ENCODE results near the gene BUB1. TPM values are rescaled to one million over a fixed set of nuclear protein-coding genes. Genes with fewer than 3 reads are reported as not detected.

Gene BUB1
- total RNA-seq, 2 donors from 2014 or later: not detected

GRCh38 chr2:110724820-110725219 lies 47.0 kb upstream of the BUB1 start:
- Histone ChIP-seq H3K4me1 (no peaks in the 10 kb centered on the region), H3K36me3 (replicated peaks in 1 of 2; ENCODE audit: insufficient read depth in 1 of 2, low read depth in 2 of 2) (no peaks in the 10 kb centered on the region), H3K9me3 (no peaks in the 10 kb centered on the region), H3K4me3 (no peak overlapping the region), H3K27ac (no peak overlapping the region), H3K27me3 (no peaks in the 10 kb centered on the region)
- 60 to 69% methylated on average over 2 of the region's 2 CpGs for WGBS, 2 donors
- TF ChIP-seq POLR2A (IDR thresholded peaks at IDR 0.05) (no peak), CTCF (IDR thresholded peaks at IDR 0.05) (no peak)
- DNase-seq (no peak), ATAC-seq (no peak)
- intact Hi-C loops (cut with DNase I): no loop called here

GRCh38 chr2:110720547-110720946 lies 42.7 kb upstream of the BUB1 start:
- Histone ChIP-seq H3K27ac (no peak overlapping the region), H3K36me3 (replicated peaks in 1 of 2; ENCODE audit: insufficient read depth in 1 of 2, low read depth in 2 of 2) (no peaks in the 10 kb centered on the region), H3K27me3 (no peaks in the 10 kb centered on the region), H3K4me1 (no peaks in the 10 kb centered on the region), H3K9me3 (no peaks in the 10 kb centered on the region), H3K4me3 (no peak overlapping the region)
- DNase-seq: no peak
- no peak for TF ChIP-seq CTCF (IDR thresholded peaks at IDR 0.05)
- no peak for TF ChIP-seq POLR2A (IDR thresholded peaks at IDR 0.05)
- intact Hi-C loops (cut with DNase I): no loop called here
- ATAC-seq: no peak
- 35 to 37% methylated on average over 5 of the region's 5 CpGs for WGBS, 2 donors

GRCh38 chr2:110718990-110719389 lies 41.1 kb upstream of the BUB1 start:
- TF ChIP-seq POLR2A (IDR thresholded peaks at IDR 0.05): no peak
- no peak for TF ChIP-seq CTCF (IDR thresholded peaks at IDR 0.05)
- Histone ChIP-seq H3K36me3 (replicated peaks in 1 of 2; ENCODE audit: insufficient read depth in 1 of 2, low read depth in 2 of 2) (no peaks in the 10 kb centered on the region), H3K27ac (no peak overlapping the region), H3K9me3 (no peaks in the 10 kb centered on the region), H3K4me1 (no peaks in the 10 kb centered on the region), H3K27me3 (no peaks in the 10 kb centered on the region), H3K4me3 (no peak overlapping the region)
- intact Hi-C loops (cut with DNase I): no loop called here
- WGBS, 2 donors: 54 to 62% methylated on average over 2 of the region's 2 CpGs
- ATAC-seq (no peak), DNase-seq (no peak)

- Histone ChIP-seq H3K36me3 (replicated peaks in 1 of 2; ENCODE audit: insufficient read depth in 1 of 2, low read depth in 2 of 2) (no peaks in the 10 kb centered on the region), H3K4me3 (no peak overlapping the region), H3K4me1 (no peaks in the 10 kb centered on the region), H3K27ac (no peak overlapping the region), H3K27me3 (no peaks in the 10 kb centered on the region), H3K9me3 (no peaks in the 10 kb centered on the region)
- no peak for ATAC-seq
- TF ChIP-seq POLR2A (IDR thresholded peaks at IDR 0.05): no peak
- TF ChIP-seq CTCF (IDR thresholded peaks at IDR 0.05): no peak
- WGBS, 2 donors: 71 to 75% methylated on average over 2 of the region's 2 CpGs
- no peak for DNase-seq
- intact Hi-C loops (cut with DNase I): no loop called here
Measured at GRCh38 chr2:110718382-110718781, 40.5 kb upstream of the BUB1 start.

- no peaks in the 10 kb centered on the region for H3K9me3 ChIP-seq
- no peaks in the 10 kb centered on the region for H3K36me3 ChIP-seq (replicated peaks in 1 of 2; ENCODE audit: insufficient read depth in 1 of 2, low read depth in 2 of 2)
- no peak for ATAC-seq
- no peaks in the 10 kb centered on the region for H3K27me3 ChIP-seq
- intact Hi-C loops (cut with DNase I): no loop called here
- H3K4me3 ChIP-seq: no peak overlapping the region
- TF ChIP-seq POLR2A (IDR thresholded peaks at IDR 0.05): no peak
- no peak for TF ChIP-seq CTCF (IDR thresholded peaks at IDR 0.05)
- no peak overlapping the region for H3K27ac ChIP-seq
- no peak for DNase-seq
- 61 to 69% methylated on average over 4 of the region's 4 CpGs for WGBS, 2 donors
- no peaks in the 10 kb centered on the region for H3K4me1 ChIP-seq
Measured at GRCh38 chr2:110717734-110718133, 39.9 kb upstream of the BUB1 start.
